Glomerular visceral epithelial cell (primary cell): Measurements from ENCODE around the gene IFT43.

ENCODE experiments used
- DNase-seq: peaks from one replicate; pipeline ENCODE4 v3.0.0-alpha.2; 2016; ENCODE audit errors: extremely low spot score

IFT43 gene

GRCh38 chr14:75985618-75986438 lies at the start of gene IFT43:
Gene IFT43 (plus strand): TSS chr14:75985763. CDS start chr14:75985787, 24 bp downstream.
- DNase-seq = peak; percentile 69

- no peak for DNase-seq
Measured at GRCh38 chr14:75939200-75939599, 46.4 kb upstream of the IFT43 start.

GRCh38 chr14:75941030-75941429 lies 44.5 kb upstream of the IFT43 start:
- DNase-seq = no peak

- peak; percentile 12 for DNase-seq
Measured at GRCh38 chr14:75944607-75945241, 40.8 kb upstream of the IFT43 start.

GRCh38 chr14:75946785-75947184 lies 38.8 kb upstream of the IFT43 start:
- DNase-seq = no peak

GRCh38 chr14:75952489-75952888 lies 33.1 kb upstream of the IFT43 start:
- DNase-seq = no peak

GRCh38 chr14:75959031-75959430 lies 26.5 kb upstream of the IFT43 start:
- DNase-seq = no peak

- no peak for DNase-seq
Measured at GRCh38 chr14:75960231-75960630, 25.3 kb upstream of the IFT43 start.

GRCh38 chr14:75961662-75962061 lies 23.9 kb upstream of the IFT43 start:
- no peak for DNase-seq

GRCh38 chr14:75967866-75968265 lies 17.7 kb upstream of the IFT43 start:
- no peak for DNase-seq

- no peak for DNase-seq
Measured at GRCh38 chr14:75968456-75968855, 17.1 kb upstream of the IFT43 start.

- no peak for DNase-seq
Measured at GRCh38 chr14:75969126-75969525, 16.4 kb upstream of the IFT43 start.

- DNase-seq = no peak
Measured at GRCh38 chr14:75969891-75970290, 15.7 kb upstream of the IFT43 start.

- DNase-seq = no peak
Measured at GRCh38 chr14:75970989-75971388, 14.6 kb upstream of the IFT43 start.

- no peak for DNase-seq
Measured at GRCh38 chr14:75971509-75971908, 14.1 kb upstream of the IFT43 start.

- DNase-seq = no peak
Measured at GRCh38 chr14:75972801-75973421, 12.7 kb upstream of the IFT43 start.

- no peak for DNase-seq
Measured at GRCh38 chr14:75976826-75977581, 8.6 kb upstream of the IFT43 start.

GRCh38 chr14:75977582-75977943 lies 8.0 kb upstream of the IFT43 start:
- DNase-seq = no peak

- no peak for DNase-seq
Measured at GRCh38 chr14:75978249-75978731, 7.3 kb upstream of the IFT43 start.

- DNase-seq = peak; percentile 40
Measured at GRCh38 chr14:75979071-75979571, 6.4 kb upstream of the IFT43 start.

GRCh38 chr14:75979648-75980565 lies 5.7 kb upstream of the IFT43 start:
- DNase-seq = no peak
